ENCODE data around the gene MEGF6.

The MEGF6 gene

GRCh38 chr1:3641816-3642215 lies 30.5 kb upstream of the MEGF6 start:
- TF ChIP-seq, protein P1, sequence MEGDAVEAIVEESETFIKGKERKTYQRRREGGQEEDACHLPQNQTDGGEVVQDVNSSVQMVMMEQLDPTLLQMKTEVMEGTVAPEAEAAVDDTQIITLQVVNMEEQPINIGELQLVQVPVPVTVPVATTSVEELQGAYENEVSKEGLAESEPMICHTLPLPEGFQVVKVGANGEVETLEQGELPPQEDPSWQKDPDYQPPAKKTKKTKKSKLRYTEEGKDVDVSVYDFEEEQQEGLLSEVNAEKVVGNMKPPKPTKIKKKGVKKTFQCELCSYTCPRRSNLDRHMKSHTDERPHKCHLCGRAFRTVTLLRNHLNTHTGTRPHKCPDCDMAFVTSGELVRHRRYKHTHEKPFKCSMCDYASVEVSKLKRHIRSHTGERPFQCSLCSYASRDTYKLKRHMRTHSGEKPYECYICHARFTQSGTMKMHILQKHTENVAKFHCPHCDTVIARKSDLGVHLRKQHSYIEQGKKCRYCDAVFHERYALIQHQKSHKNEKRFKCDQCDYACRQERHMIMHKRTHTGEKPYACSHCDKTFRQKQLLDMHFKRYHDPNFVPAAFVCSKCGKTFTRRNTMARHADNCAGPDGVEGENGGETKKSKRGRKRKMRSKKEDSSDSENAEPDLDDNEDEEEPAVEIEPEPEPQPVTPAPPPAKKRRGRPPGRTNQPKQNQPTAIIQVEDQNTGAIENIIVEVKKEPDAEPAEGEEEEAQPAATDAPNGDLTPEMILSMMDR (conservative IDR thresholded peaks at IDR 0.05), result no peak

GRCh38 chr1:3641046-3641760 lies 29.9 kb upstream of the MEGF6 start:
- H3K27ac ChIP-seq, result no peak overlapping the region
- TF ChIP-seq, protein P1 (conservative IDR thresholded peaks at IDR 0.05), result no peak

More at GRCh38 chr1:3641816-3642215, 30.5 kb upstream of the MEGF6 start:
- H3K27ac ChIP-seq, result no peak overlapping the region

- no peak overlapping the region for H3K27ac ChIP-seq
- TF ChIP-seq, protein P1 (conservative IDR thresholded peaks at IDR 0.05), result no peak
Observed at GRCh38 chr1:3640121-3640837, 29.0 kb upstream of the MEGF6 start.

DNA sequence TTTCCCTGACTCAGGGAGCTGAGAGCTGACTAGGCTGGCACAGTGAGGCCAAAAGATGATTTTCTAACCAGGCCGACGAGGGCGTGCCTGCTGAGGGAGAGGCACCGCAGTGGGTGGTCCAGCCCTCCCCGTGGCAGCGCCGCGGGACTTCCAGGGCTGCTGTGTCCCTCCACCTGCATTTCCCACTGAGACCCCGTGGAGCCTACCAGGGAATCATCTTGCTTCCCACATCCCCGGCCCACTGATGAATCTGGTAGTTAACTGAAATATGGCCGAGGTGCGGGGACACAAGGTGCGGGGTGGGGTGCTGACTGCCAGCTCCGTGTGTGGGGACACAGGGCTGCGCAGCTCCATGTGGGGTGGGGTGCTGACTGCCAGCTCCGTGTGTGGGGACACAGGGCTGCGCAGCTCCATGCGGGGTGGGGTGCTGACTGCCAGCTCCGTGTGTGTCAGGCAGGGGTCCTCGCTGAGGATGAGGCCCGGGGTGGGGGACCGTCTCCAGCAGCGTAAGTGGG lies 28.1 kb upstream of the MEGF6 start:
- H3K27ac ChIP-seq, result no peak overlapping the region
- TF ChIP-seq, protein P1 (conservative IDR thresholded peaks at IDR 0.05), result no peak

DNA sequence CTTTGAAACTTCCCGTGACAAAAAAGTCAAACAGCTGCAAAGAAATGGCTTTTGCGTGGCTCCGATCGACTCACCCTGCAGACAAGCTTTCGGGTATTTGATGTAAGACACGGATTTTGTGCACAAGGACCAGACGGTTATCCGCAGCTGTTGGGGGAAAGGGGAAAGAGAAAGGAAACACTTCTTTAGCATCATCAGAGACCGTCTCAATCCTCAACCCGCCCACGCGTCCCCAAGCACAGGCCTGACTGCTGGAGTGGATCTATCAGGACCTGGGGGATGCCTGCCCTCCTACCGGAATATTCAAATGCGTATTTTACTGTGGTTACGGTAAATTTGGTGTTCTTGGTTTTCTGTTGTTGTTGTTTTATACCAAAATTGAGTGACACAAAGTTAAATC lies 27.4 kb upstream of the MEGF6 start:
- TF ChIP-seq, protein P1 (conservative IDR thresholded peaks at IDR 0.05), result no peak
- H3K27ac ChIP-seq, result no peak overlapping the region

GRCh38 chr1:3638027-3638426 lies 26.7 kb upstream of the MEGF6 start:
- no peak overlapping the region for H3K27ac ChIP-seq

DNA sequence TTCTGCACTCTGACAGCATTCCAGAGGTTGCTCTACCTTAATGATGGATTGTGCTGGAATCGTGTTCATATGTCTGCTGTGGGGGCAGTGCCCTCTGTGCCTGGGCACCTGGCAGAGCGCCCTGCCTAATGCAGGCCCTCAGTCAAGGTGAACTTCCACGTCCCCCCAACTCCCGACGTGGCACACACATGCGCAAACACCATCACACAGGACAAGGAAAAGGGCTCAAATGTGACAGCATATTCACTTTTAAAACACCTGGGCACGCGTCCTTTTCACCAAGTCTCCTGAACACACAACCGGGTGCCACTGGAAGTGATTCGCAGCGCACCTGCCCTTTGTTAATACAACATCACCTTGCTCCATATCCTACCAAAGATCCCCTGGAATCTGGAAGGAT lies 25.2 kb upstream of the MEGF6 start:
- H3K27ac ChIP-seq, result no peak overlapping the region
- TF ChIP-seq, protein P1 (conservative IDR thresholded peaks at IDR 0.05), result no peak

More at GRCh38 chr1:3638027-3638426, 26.7 kb upstream of the MEGF6 start:
- TF ChIP-seq, protein P1 (conservative IDR thresholded peaks at IDR 0.05), result no peak
